K562 (cell line): ENCODE measurements around the gene TMEM88. TPM values are rescaled to one million over a fixed set of nuclear protein-coding genes. Genes with fewer than 3 reads are reported as not detected.

Experiments used
- CAMTA2 ChIP-seq: fragments of 250-450 bp; sonication (Bioruptor Pico); conservative IDR thresholded peaks from 2 replicates; pipeline ENCODE4 v1.5.1; 2022
- CBFB ChIP-seq: sonication (generic); formaldehyde crosslinking; IDR thresholded peaks from 2 replicates; pipeline ENCODE4 v1.4.0; 2020; ENCODE audit warnings: mild to moderate bottlenecking, missing genetic modification reagents
- HDAC1 ChIP-seq, 2 experiments: fragments of 450-650 bp; IDR thresholded peaks; 2 replicates each; pipeline ENCODE4 v1.6.1; 2016 to 2017; ENCODE audit warnings: inconsistent platforms in 1 of 2, mild to moderate bottlenecking in 1 of 2, moderate library complexity in 1 of 2
- HDAC2 ChIP-seq: fragments of 450-650 bp; IDR thresholded peaks from 2 replicates; pipeline ENCODE4 v1.6.1; 2016; ENCODE audit warnings: mild to moderate bottlenecking
- KAT2B ChIP-seq: IDR thresholded peaks from one replicate; pipeline ENCODE4 v1.6.1; 2012; ENCODE audit warnings: low read depth, mild to moderate bottlenecking, control low read depth, inconsistent platforms, low read length, moderate library complexity
- LARP7 ChIP-seq: fragments of 450-650 bp; IDR thresholded peaks from 2 replicates; pipeline ENCODE4 v1.6.1; 2016
- MTA2 ChIP-seq: fragments of 450-650 bp; IDR thresholded peaks from 2 replicates; pipeline ENCODE4 v1.6.1; 2016; ENCODE audit warnings: low read depth
- RBM34 ChIP-seq: fragments of 200-400 bp; formaldehyde crosslinking; IDR thresholded peaks from 2 replicates; pipeline ENCODE4 v1.6.1; 2018; ENCODE audit warnings: low read length, borderline replicate concordance; ENCODE audit not compliant: insufficient read depth
- ZNF830 ChIP-seq: fragments of 250-450 bp; sonication (Bioruptor Pico); IDR thresholded peaks from 2 replicates; pipeline ENCODE4 v1.5.0; 2021; ENCODE audit warnings: mild to moderate bottlenecking
- polyA plus RNA-seq, 8 experiments: library from polyadenylated mRNA; depleted of rRNA in 4 of 8; stranded (reverse) in 5 of 8; unstranded in 3 of 8; fragments of >200 nt; fragmentation: Nextera tagmentation in 2 of 8; fragmentation: Illumina TruSeq in 1 of 8; extraction: Ambion mirVana in 2 of 8; extraction: Trizol in 1 of 8; gene quantifications; 2 replicates each; pipeline versions ENCODE4 v1.2.1 to v1.2.3, GENCODE V29; 2011 to 2014; ENCODE audit warnings: inconsistent platforms in 1 of 8, missing spikeins in 1 of 8
- total RNA-seq, 7 experiments: library from RNA; depleted of rRNA in 6 of 7; stranded (reverse); fragments of >200 nt in 6 of 7; fragmentation: Illumina TruSeq in 2 of 7; extraction: Trizol in 2 of 7; gene quantifications; 2 replicates each; pipeline versions ENCODE4 v1.2.1 to v1.2.3, GENCODE V29; 2011 to 2021; ENCODE audit warnings: low replicate concordance in 1 of 7
- TF ChIP-seq, protein P1 (sequence below): fragments of 450-650 bp; conservative IDR thresholded peaks from 2 replicates; pipeline ENCODE4 v1.6.1; 2016; ENCODE audit warnings: missing genetic modification characterization, low read depth, mild to moderate bottlenecking, missing compliant biosample characterization, moderate library complexity
- TF ChIP-seq, protein P2 (sequence below): sonication (generic); formaldehyde crosslinking; IDR thresholded peaks from 2 replicates; pipeline ENCODE4 v1.8.1; 2022; ENCODE audit warnings: missing genetic modification reagents

TMEM88 gene
- total and polyA plus RNA-seq, 9 of the 15 experiments (the other 6 are each of a cell fraction or from before 2014, with no cell fraction given), result 0.10 to 1.4 (median 0.36) TPM; not detected in 3

- TF ChIP-seq CBFB (no peak), RBM34 (no peak), LARP7 (no peak), MTA2 (0 out of 2 replicates have a peak, but pooled peaks have one; percentile 5), HDAC2 (no peak), ZNF830 (CRISPR knock-in tag) (no peak), KAT2B (no peak), HDAC1 (IDR thresholded peaks at IDR 0.05) (peak in 1 of 2 experiments; percentile 63; a peak in 1 of 4 replicates), CAMTA2 (CRISPR knock-in tag) (no peak)
- TF ChIP-seq, protein P1, sequence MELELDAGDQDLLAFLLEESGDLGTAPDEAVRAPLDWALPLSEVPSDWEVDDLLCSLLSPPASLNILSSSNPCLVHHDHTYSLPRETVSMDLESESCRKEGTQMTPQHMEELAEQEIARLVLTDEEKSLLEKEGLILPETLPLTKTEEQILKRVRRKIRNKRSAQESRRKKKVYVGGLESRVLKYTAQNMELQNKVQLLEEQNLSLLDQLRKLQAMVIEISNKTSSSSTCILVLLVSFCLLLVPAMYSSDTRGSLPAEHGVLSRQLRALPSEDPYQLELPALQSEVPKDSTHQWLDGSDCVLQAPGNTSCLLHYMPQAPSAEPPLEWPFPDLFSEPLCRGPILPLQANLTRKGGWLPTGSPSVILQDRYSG (tag), result no peak
- TF ChIP-seq, protein P2, sequence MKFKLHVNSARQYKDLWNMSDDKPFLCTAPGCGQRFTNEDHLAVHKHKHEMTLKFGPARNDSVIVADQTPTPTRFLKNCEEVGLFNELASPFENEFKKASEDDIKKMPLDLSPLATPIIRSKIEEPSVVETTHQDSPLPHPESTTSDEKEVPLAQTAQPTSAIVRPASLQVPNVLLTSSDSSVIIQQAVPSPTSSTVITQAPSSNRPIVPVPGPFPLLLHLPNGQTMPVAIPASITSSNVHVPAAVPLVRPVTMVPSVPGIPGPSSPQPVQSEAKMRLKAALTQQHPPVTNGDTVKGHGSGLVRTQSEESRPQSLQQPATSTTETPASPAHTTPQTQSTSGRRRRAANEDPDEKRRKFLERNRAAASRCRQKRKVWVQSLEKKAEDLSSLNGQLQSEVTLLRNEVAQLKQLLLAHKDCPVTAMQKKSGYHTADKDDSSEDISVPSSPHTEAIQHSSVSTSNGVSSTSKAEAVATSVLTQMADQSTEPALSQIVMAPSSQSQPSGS (CRISPR knock-in tag), result no peak
Measured at GRCh38 chr17:7841396-7841914, 13.4 kb upstream of the TMEM88 start (continued).
